ENCODE results near the gene KCNAB1.

The KCNAB1 gene

GRCh38 chr3:156395961-156396710, 275.8 kb downstream of the KCNAB1 start:
- Histone ChIP-seq H3K4me3 (ENCODE audit: low read length) (no peak overlapping the region), H3K27me3 (ENCODE audit: insufficient read depth, low read length) (no peaks in the 10 kb centered on the region), H3K36me3 (ENCODE audit: insufficient read depth, low read length) (no peaks in the 10 kb centered on the region), H3K9ac (ENCODE audit: low read depth, low read length) (no peak overlapping the region), H3K9me3 (ENCODE audit: insufficient read depth, low read depth, low read length) (no peaks in the 10 kb centered on the region), H3K4me1 (ENCODE audit: insufficient read depth, low read length) (no peaks in the 10 kb centered on the region), H3K27ac (ENCODE audit: low read depth, low read length) (no peak overlapping the region)
- 96% methylated on average over 4 of the region's 4 CpGs for WGBS

GRCh38 chr3:156396851-156397250, 276.5 kb downstream of the KCNAB1 start:
- no peaks in the 10 kb centered on the region for H3K27me3 ChIP-seq (ENCODE audit: insufficient read depth, low read length)
- H3K9ac ChIP-seq (ENCODE audit: low read depth, low read length) = no peak overlapping the region
- 93% methylated on average over 4 of the region's 4 CpGs for WGBS
- H3K4me3 ChIP-seq (ENCODE audit: low read length) = no peak overlapping the region
- H3K9me3 ChIP-seq (ENCODE audit: insufficient read depth, low read depth, low read length) = no peaks in the 10 kb centered on the region
- H3K27ac ChIP-seq (ENCODE audit: low read depth, low read length) = no peak overlapping the region
- no peaks in the 10 kb centered on the region for H3K4me1 ChIP-seq (ENCODE audit: insufficient read depth, low read length)
- no peaks in the 10 kb centered on the region for H3K36me3 ChIP-seq (ENCODE audit: insufficient read depth, low read length)

GRCh38 chr3:156397534-156397933, 277.2 kb downstream of the KCNAB1 start:
- H3K4me3 ChIP-seq (ENCODE audit: low read length) = no peak overlapping the region

GRCh38 chr3:156400062-156400461, 279.7 kb downstream of the KCNAB1 start:
- Histone ChIP-seq H3K36me3 (ENCODE audit: insufficient read depth, low read length) (no peaks in the 10 kb centered on the region), H3K9me3 (ENCODE audit: insufficient read depth, low read depth, low read length) (no peaks in the 10 kb centered on the region), H3K27ac (ENCODE audit: low read depth, low read length) (no peak overlapping the region), H3K9ac (ENCODE audit: low read depth, low read length) (no peak overlapping the region), H3K4me3 (ENCODE audit: low read length) (no peak overlapping the region), H3K27me3 (ENCODE audit: insufficient read depth, low read length) (no peaks in the 10 kb centered on the region), H3K4me1 (ENCODE audit: insufficient read depth, low read length) (no peaks in the 10 kb centered on the region)
- WGBS = 93% methylated on average over 2 of the region's 2 CpGs

More at GRCh38 chr3:156397534-156397933, 277.2 kb downstream of the KCNAB1 start:
- Histone ChIP-seq H3K27ac (ENCODE audit: low read depth, low read length) (no peak overlapping the region), H3K27me3 (ENCODE audit: insufficient read depth, low read length) (no peaks in the 10 kb centered on the region), H3K36me3 (ENCODE audit: insufficient read depth, low read length) (no peaks in the 10 kb centered on the region), H3K9me3 (ENCODE audit: insufficient read depth, low read depth, low read length) (no peaks in the 10 kb centered on the region), H3K4me1 (ENCODE audit: insufficient read depth, low read length) (no peaks in the 10 kb centered on the region), H3K9ac (ENCODE audit: low read depth, low read length) (no peak overlapping the region)

- WGBS = 74% methylated on average over 1 of the region's 1 CpG
- Histone ChIP-seq H3K27me3 (ENCODE audit: insufficient read depth, low read length) (no peaks in the 10 kb centered on the region), H3K9ac (ENCODE audit: low read depth, low read length) (no peak overlapping the region)
These were observed 280.4 kb downstream of the KCNAB1 start for GRCh38 chr3:156400735-156401134.

GRCh38 chr3:156404217-156404616, 283.8 kb downstream of the KCNAB1 start:
- no peak overlapping the region for H3K27ac ChIP-seq (ENCODE audit: low read depth, low read length)
- H3K27me3 ChIP-seq (ENCODE audit: insufficient read depth, low read length) = no peaks in the 10 kb centered on the region
- WGBS = 88% methylated on average over 2 of the region's 3 CpGs
- no peaks in the 10 kb centered on the region for H3K9me3 ChIP-seq (ENCODE audit: insufficient read depth, low read depth, low read length)
- no peaks in the 10 kb centered on the region; the same call in 1 of the 2 replicates for H3K4me1 ChIP-seq (ENCODE audit: insufficient read depth, low read length)
- H3K9ac ChIP-seq (ENCODE audit: low read depth, low read length) = no peak overlapping the region
- H3K36me3 ChIP-seq (ENCODE audit: insufficient read depth, low read length) = no peaks in the 10 kb centered on the region
- no peak overlapping the region for H3K4me3 ChIP-seq (ENCODE audit: low read length)

More at GRCh38 chr3:156400735-156401134, 280.4 kb downstream of the KCNAB1 start:
- Histone ChIP-seq H3K4me3 (ENCODE audit: low read length) (no peak overlapping the region), H3K9me3 (ENCODE audit: insufficient read depth, low read depth, low read length) (no peaks in the 10 kb centered on the region), H3K27ac (ENCODE audit: low read depth, low read length) (no peak overlapping the region), H3K36me3 (ENCODE audit: insufficient read depth, low read length) (no peaks in the 10 kb centered on the region), H3K4me1 (ENCODE audit: insufficient read depth, low read length) (no peaks in the 10 kb centered on the region)

- Histone ChIP-seq H3K9ac (ENCODE audit: low read depth, low read length) (no peak overlapping the region), H3K27ac (ENCODE audit: low read depth, low read length) (no peak overlapping the region), H3K4me3 (ENCODE audit: low read length) (no peak overlapping the region), H3K9me3 (ENCODE audit: insufficient read depth, low read depth, low read length) (no peaks in the 10 kb centered on the region), H3K27me3 (ENCODE audit: insufficient read depth, low read length) (no peaks in the 10 kb centered on the region), H3K4me1 (ENCODE audit: insufficient read depth, low read length) (no peaks in the 10 kb centered on the region; the same call in 1 of the 2 replicates), H3K36me3 (ENCODE audit: insufficient read depth, low read length) (no peaks in the 10 kb centered on the region)
These were observed 286.0 kb downstream of the KCNAB1 start for GRCh38 chr3:156406393-156406792.

GRCh38 chr3:156407617-156408225, 287.3 kb downstream of the KCNAB1 start:
- Histone ChIP-seq H3K9me3 (ENCODE audit: insufficient read depth, low read depth, low read length) (no peaks in the 10 kb centered on the region), H3K36me3 (ENCODE audit: insufficient read depth, low read length) (no peaks in the 10 kb centered on the region), H3K9ac (ENCODE audit: low read depth, low read length) (no peak overlapping the region), H3K27me3 (ENCODE audit: insufficient read depth, low read length) (no peaks in the 10 kb centered on the region), H3K27ac (ENCODE audit: low read depth, low read length) (no peak overlapping the region), H3K4me3 (ENCODE audit: low read length) (no peak overlapping the region), H3K4me1 (ENCODE audit: insufficient read depth, low read length) (no peaks in the 10 kb centered on the region; the same call in 1 of the 2 replicates)
- WGBS = 93% methylated on average over 10 of the region's 11 CpGs

GRCh38 chr3:156409694-156410093, 289.3 kb downstream of the KCNAB1 start:
- WGBS = 91% methylated on average over 2 of the region's 3 CpGs
- no peaks in the 10 kb centered on the region for H3K27me3 ChIP-seq (ENCODE audit: insufficient read depth, low read length)
- no peak overlapping the region for H3K4me3 ChIP-seq (ENCODE audit: low read length)
- no peak overlapping the region for H3K9ac ChIP-seq (ENCODE audit: low read depth, low read length)
- H3K36me3 ChIP-seq (ENCODE audit: insufficient read depth, low read length) = no peaks in the 10 kb centered on the region
- H3K27ac ChIP-seq (ENCODE audit: low read depth, low read length) = no peak overlapping the region
- H3K4me1 ChIP-seq (ENCODE audit: insufficient read depth, low read length) = no peaks in the 10 kb centered on the region; the same call in 1 of the 2 replicates
- no peaks in the 10 kb centered on the region for H3K9me3 ChIP-seq (ENCODE audit: insufficient read depth, low read depth, low read length)

GRCh38 chr3:156412600-156412999, 292.2 kb downstream of the KCNAB1 start:
- WGBS = 94% methylated on average over 1 of the region's 1 CpG
- Histone ChIP-seq H3K4me3 (ENCODE audit: low read length) (no peak overlapping the region), H3K36me3 (ENCODE audit: insufficient read depth, low read length) (no peaks in the 10 kb centered on the region), H3K4me1 (ENCODE audit: insufficient read depth, low read length) (no peaks in the 10 kb centered on the region), H3K27ac (ENCODE audit: low read depth, low read length) (no peak overlapping the region), H3K9me3 (ENCODE audit: insufficient read depth, low read depth, low read length) (no peaks in the 10 kb centered on the region), H3K27me3 (ENCODE audit: insufficient read depth, low read length) (no peaks in the 10 kb centered on the region), H3K9ac (ENCODE audit: low read depth, low read length) (no peak overlapping the region)

- H3K9me3 ChIP-seq (ENCODE audit: insufficient read depth, low read depth, low read length) = no peaks in the 10 kb centered on the region
- no peak overlapping the region for H3K4me3 ChIP-seq (ENCODE audit: low read length)
- no peaks in the 10 kb centered on the region for H3K27me3 ChIP-seq (ENCODE audit: insufficient read depth, low read length)
- WGBS = 94% methylated on average over 4 of the region's 4 CpGs
- no peaks in the 10 kb centered on the region for H3K4me1 ChIP-seq (ENCODE audit: insufficient read depth, low read length)
- no peaks in the 10 kb centered on the region for H3K36me3 ChIP-seq (ENCODE audit: insufficient read depth, low read length)
- H3K27ac ChIP-seq (ENCODE audit: low read depth, low read length) = no peak overlapping the region
- no peak overlapping the region for H3K9ac ChIP-seq (ENCODE audit: low read depth, low read length)
These were observed 293.0 kb downstream of the KCNAB1 start for GRCh38 chr3:156413293-156413892.
